Measurements from ENCODE around the gene HIBCH. TPM values are rescaled to one million over a fixed set of nuclear protein-coding genes. Genes with fewer than 3 reads are reported as not detected.

The HIBCH gene
- total RNA-seq, 1 donor from 2014 or later = 27.1 TPM

- DNase-seq (ENCODE audit: low spot score) = no peak
- no peaks in the 10 kb centered on the region for H3K9me3 Mint-ChIP-seq
- H3K4me1 Mint-ChIP-seq (ENCODE audit: low read depth) = peaks cover 8% of the 10 kb centered on the region
- H3K27me3 Mint-ChIP-seq (ENCODE audit: insufficient read depth) = no peaks in the 10 kb centered on the region
- peaks cover 4% of the 10 kb centered on the region for H3K36me3 Mint-ChIP-seq (ENCODE audit: low read depth)
- intact Hi-C loops (cut with micrococcal nuclease) = no loop called here
- no peak overlapping the region for H3K27ac Mint-ChIP-seq
- H3K4me3 Mint-ChIP-seq = no peak overlapping the region
Observed at GRCh38 chr2:190354003-190354690, 34.5 kb upstream of the HIBCH start.

- no peak for DNase-seq (ENCODE audit: low spot score)
- Mint-ChIP-seq H3K36me3 (ENCODE audit: low read depth) (peaks cover 4% of the 10 kb centered on the region), H3K4me1 (ENCODE audit: low read depth) (peaks cover 9% of the 10 kb centered on the region), H3K27me3 (ENCODE audit: insufficient read depth) (no peaks in the 10 kb centered on the region), H3K9me3 (no peaks in the 10 kb centered on the region), H3K4me3 (no peak overlapping the region), H3K27ac (no peak overlapping the region)
- intact Hi-C loops (cut with micrococcal nuclease) = no loop called here
Observed at GRCh38 chr2:190353537-190353899, 33.9 kb upstream of the HIBCH start.

DNA sequence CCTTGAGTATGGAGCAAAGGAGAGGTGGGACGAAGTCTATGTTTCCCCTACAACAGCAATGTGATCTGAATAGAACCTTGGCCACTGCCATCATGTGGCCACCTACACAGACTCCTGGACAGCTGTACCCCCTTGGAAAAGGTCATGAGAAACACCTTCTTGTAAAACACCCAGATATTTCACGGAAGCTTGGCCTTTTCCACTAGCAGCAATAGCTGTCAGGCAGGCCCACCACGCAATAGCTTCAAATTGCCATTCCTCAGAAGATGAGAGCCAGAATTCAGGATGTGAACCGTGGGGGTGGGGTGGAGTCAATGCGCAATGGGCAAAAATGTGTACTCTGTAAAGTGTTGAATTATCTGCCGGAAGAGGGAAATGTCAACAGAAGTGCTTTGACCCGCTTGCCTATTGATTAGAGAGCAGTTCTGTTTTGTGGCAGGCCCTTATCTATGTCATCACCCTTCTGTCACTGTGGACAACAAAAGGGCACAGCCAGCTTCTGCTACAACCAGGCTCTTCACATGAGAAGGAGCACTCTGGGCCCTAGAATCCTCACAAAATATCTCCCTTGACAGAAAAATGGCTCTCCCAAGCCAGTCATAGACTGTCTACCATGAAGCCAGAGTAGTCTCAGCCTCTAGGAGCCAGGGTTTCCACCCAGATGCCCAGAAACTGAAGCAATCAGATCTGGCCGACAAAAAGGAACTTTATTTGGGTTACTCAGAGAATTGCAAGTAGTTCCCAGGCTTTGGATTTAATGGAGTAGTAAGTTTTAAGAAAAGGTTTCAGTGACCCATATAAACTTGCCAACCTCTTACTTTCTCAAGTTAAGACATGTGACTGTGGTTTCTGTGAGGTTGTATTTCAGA, 33.3 kb upstream of the HIBCH start:
- H3K36me3 Mint-ChIP-seq (ENCODE audit: low read depth) = peaks cover 7% of the 10 kb centered on the region
- H3K9me3 Mint-ChIP-seq = no peaks in the 10 kb centered on the region
- no peak for DNase-seq (ENCODE audit: low spot score)
- no peaks in the 10 kb centered on the region for H3K27me3 Mint-ChIP-seq (ENCODE audit: insufficient read depth)
- H3K4me1 Mint-ChIP-seq (ENCODE audit: low read depth) = peaks cover 12% of the 10 kb centered on the region
- no peak overlapping the region for H3K27ac Mint-ChIP-seq
- intact Hi-C loops (cut with micrococcal nuclease) = no loop called here
- H3K4me3 Mint-ChIP-seq = no peak overlapping the region

- peaks cover 12% of the 10 kb centered on the region for H3K4me1 Mint-ChIP-seq (ENCODE audit: low read depth)
- H3K4me3 Mint-ChIP-seq = no peak overlapping the region
- H3K9me3 Mint-ChIP-seq = no peaks in the 10 kb centered on the region
- H3K27ac Mint-ChIP-seq = no peak overlapping the region
- H3K27me3 Mint-ChIP-seq (ENCODE audit: insufficient read depth) = no peaks in the 10 kb centered on the region
- intact Hi-C loops (cut with micrococcal nuclease) = no loop called here
- DNase-seq (ENCODE audit: low spot score) = no peak
- peaks cover 7% of the 10 kb centered on the region for H3K36me3 Mint-ChIP-seq (ENCODE audit: low read depth)
Observed at GRCh38 chr2:190351955-190352354, 32.3 kb upstream of the HIBCH start.

DNA sequence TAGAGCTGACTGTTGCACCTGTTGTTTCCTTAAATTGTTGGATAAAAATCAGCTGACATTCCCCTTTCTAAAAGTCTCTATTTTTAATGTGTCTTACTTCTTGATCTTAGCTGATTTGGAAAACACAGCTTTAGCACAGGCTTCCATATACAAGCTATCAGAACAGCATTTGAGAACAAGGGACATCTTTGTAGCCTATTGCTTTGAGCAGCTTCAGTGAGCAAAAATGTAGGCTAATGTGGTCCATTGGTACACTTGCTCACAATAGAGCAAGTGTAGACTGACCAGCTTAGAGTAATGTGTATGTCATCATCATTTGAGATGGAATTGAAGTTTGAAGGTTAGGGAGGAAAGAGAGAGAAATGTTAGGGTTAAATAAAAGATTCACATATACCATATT, 30.7 kb upstream of the HIBCH start:
- Mint-ChIP-seq H3K4me3 (no peak overlapping the region), H3K9me3 (no peaks in the 10 kb centered on the region), H3K4me1 (ENCODE audit: low read depth) (peaks cover 12% of the 10 kb centered on the region), H3K27me3 (ENCODE audit: insufficient read depth) (no peaks in the 10 kb centered on the region), H3K36me3 (ENCODE audit: low read depth) (peaks cover 7% of the 10 kb centered on the region), H3K27ac (no peak overlapping the region)
- intact Hi-C loops (cut with micrococcal nuclease) = no loop called here
- no peak for DNase-seq (ENCODE audit: low spot score)

DNA sequence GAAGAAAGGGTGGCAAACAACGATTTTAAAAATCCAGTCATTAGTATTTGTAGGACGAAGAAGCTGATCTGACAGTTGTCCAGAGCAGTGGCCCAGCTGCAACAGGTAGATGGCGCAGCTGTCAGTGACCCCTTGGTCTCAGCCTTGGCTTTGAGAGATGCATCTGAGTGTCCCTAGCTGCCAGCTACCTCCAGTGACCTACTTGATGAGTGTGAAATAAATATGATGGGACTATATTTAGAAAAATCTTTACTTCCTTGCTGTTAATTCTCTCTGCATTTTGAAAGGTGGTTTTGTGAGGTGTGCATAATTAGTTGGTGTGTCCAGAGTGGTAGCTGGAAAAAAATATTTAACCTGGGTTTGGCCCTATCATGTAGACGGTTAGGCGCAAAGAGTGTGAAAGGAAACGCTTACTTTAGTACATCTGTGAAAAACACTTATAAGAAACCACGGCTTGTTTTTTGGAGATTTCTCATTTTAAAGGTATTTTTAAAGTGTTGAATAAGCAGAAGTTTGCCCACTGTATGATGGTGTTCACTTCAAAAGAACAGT, 24.7 kb upstream of the HIBCH start:
- H3K27ac Mint-ChIP-seq = peak overlapping the region; percentile 67
- peaks cover 27% of the 10 kb centered on the region for H3K4me1 Mint-ChIP-seq (ENCODE audit: low read depth)
- intact Hi-C loops (cut with micrococcal nuclease) = loop anchor here (1.0 to 5.0 kb wide), 3 partner anchors 25 to 63 kb away; partner anchors contain the start of genes HIBCH and MFSD6
- H3K4me3 Mint-ChIP-seq = peak overlapping the region; percentile 87
- peaks cover 17% of the 10 kb centered on the region for H3K27me3 Mint-ChIP-seq (ENCODE audit: insufficient read depth)
- no peaks in the 10 kb centered on the region for H3K9me3 Mint-ChIP-seq
- DNase-seq (ENCODE audit: low spot score) = no peak
- peaks cover 3% of the 10 kb centered on the region for H3K36me3 Mint-ChIP-seq (ENCODE audit: low read depth)

- DNase-seq (ENCODE audit: low spot score) = peak; percentile 29
- Mint-ChIP-seq H3K27me3 (ENCODE audit: insufficient read depth) (peaks cover 17% of the 10 kb centered on the region), H3K36me3 (ENCODE audit: low read depth) (peaks cover 3% of the 10 kb centered on the region), H3K9me3 (no peaks in the 10 kb centered on the region), H3K4me1 (ENCODE audit: low read depth) (peaks cover 27% of the 10 kb centered on the region), H3K4me3 (peak within 1 kb of the TSS; percentile 87), H3K27ac (peak within 1 kb of the TSS; percentile 88)
- intact Hi-C loops (cut with micrococcal nuclease) = loop anchor here (1.0 to 5.0 kb wide), 4 partner anchors 17 to 64 kb away; partner anchors contain the start of genes HIBCH and MFSD6
Observed at GRCh38 chr2:190343536-190344275, 24.1 kb upstream of the HIBCH start, which contains the start of gene INPP1. TSS of gene INPP1 (plus strand) at chr2:190343589. CDS start at chr2:190360103, 16,514 bp downstream.

- Mint-ChIP-seq H3K36me3 (ENCODE audit: low read depth) (no peaks in the 10 kb centered on the region), H3K4me1 (ENCODE audit: low read depth) (peaks cover 22% of the 10 kb centered on the region), H3K9me3 (no peaks in the 10 kb centered on the region), H3K4me3 (peak overlapping the region; percentile 87), H3K27me3 (ENCODE audit: insufficient read depth) (peaks cover 18% of the 10 kb centered on the region), H3K27ac (peak overlapping the region; percentile 88)
- intact Hi-C loops (cut with micrococcal nuclease) = loop anchor here (1.0 to 5.0 kb wide), 2 partner anchors 17 to 64 kb away; partner anchors contain the start of gene MFSD6
- DNase-seq (ENCODE audit: low spot score) = no peak
Observed at GRCh38 chr2:190343089-190343535, 23.5 kb upstream of the HIBCH start.

GRCh38 chr2:190342611-190343010, 23.0 kb upstream of the HIBCH start:
- Mint-ChIP-seq H3K4me1 (ENCODE audit: low read depth) (peaks cover 22% of the 10 kb centered on the region), H3K27ac (peak overlapping the region; percentile 12), H3K27me3 (ENCODE audit: insufficient read depth) (peaks cover 20% of the 10 kb centered on the region), H3K4me3 (peak overlapping the region; percentile 87), H3K9me3 (no peaks in the 10 kb centered on the region), H3K36me3 (ENCODE audit: low read depth) (no peaks in the 10 kb centered on the region)
- intact Hi-C loops (cut with micrococcal nuclease) = loop anchor here (1.0 to 5.0 kb wide), 2 partner anchors 18 to 65 kb away; partner anchors contain the start of gene MFSD6
- DNase-seq (ENCODE audit: low spot score) = no peak

DNA sequence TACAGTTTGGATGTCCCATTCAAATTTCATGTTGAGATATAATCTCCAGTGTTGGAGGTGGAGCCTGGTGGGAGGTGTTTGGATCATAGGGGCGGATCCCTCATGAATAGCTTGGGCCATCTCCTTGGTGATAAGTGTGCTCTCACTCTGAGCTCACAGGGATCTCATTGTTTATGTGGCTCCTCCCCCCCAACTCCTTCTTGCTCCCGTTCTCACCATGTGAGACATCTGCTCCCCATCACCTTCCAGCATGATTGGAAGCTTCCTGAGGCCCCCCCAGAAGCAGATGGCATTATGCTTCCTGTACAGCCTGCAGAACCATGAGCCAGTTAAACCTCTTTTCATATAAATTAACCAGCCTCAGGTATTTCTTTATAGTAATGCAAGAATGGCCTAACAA, 20.7 kb upstream of the HIBCH start:
- peaks cover 24% of the 10 kb centered on the region for H3K27me3 Mint-ChIP-seq (ENCODE audit: insufficient read depth)
- no peak for DNase-seq (ENCODE audit: low spot score)
- peaks cover 22% of the 10 kb centered on the region for H3K4me1 Mint-ChIP-seq (ENCODE audit: low read depth)
- H3K4me3 Mint-ChIP-seq = no peak overlapping the region
- H3K9me3 Mint-ChIP-seq = no peaks in the 10 kb centered on the region
- intact Hi-C loops (cut with micrococcal nuclease) = loop anchor here (5.0 kb wide), 1 partner anchor 67 kb away; the partner anchor contains the start of gene MFSD6
- no peak overlapping the region for H3K27ac Mint-ChIP-seq
- no peaks in the 10 kb centered on the region for H3K36me3 Mint-ChIP-seq (ENCODE audit: low read depth)

DNA sequence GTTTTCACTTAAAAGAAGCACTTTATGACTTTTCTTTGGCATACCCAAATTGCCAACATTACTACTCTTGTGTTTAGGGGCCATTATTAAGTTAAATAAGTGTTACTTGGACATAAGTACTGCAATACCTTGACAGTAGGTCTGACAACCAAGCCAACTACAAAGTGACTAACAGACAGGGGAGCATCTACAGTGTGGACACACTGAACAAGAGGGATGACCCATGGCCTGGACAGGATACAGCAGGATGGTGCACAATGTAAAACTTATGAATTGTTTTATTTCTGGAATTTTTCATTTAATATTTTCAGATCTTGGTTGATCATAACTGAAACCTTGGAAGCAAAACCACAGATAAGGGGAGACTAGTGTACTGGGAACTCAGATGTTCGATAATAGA, 19.8 kb upstream of the HIBCH start:
- Mint-ChIP-seq H3K36me3 (ENCODE audit: low read depth) (no peaks in the 10 kb centered on the region), H3K4me1 (ENCODE audit: low read depth) (peaks cover 16% of the 10 kb centered on the region), H3K4me3 (no peak overlapping the region), H3K27me3 (ENCODE audit: insufficient read depth) (peaks cover 27% of the 10 kb centered on the region), H3K27ac (no peak overlapping the region), H3K9me3 (no peaks in the 10 kb centered on the region)
- no peak for DNase-seq (ENCODE audit: low spot score)
- intact Hi-C loops (cut with micrococcal nuclease) = no loop called here

GRCh38 chr2:190338453-190338852, 18.8 kb upstream of the HIBCH start:
- H3K27ac Mint-ChIP-seq = no peak overlapping the region
- H3K27me3 Mint-ChIP-seq (ENCODE audit: insufficient read depth) = peaks cover 30% of the 10 kb centered on the region
- peaks cover 12% of the 10 kb centered on the region for H3K4me1 Mint-ChIP-seq (ENCODE audit: low read depth)
- intact Hi-C loops (cut with micrococcal nuclease) = loop anchor here (1.0 kb wide), 1 partner anchor 34 kb away; no protein-coding TSS in a partner anchor
- DNase-seq (ENCODE audit: low spot score) = no peak
- no peaks in the 10 kb centered on the region for H3K36me3 Mint-ChIP-seq (ENCODE audit: low read depth)
- no peak overlapping the region for H3K4me3 Mint-ChIP-seq
- no peaks in the 10 kb centered on the region for H3K9me3 Mint-ChIP-seq
